Right cardiac atrium (tissue), 5 donors: ENCODE data around the gene LAMC2. TPM values are rescaled to one million over a fixed set of nuclear protein-coding genes. Genes with fewer than 3 reads are reported as not detected.

Experiments
- ATAC-seq, 2 donors: fragments of 200-7000 bp; cut with Tn5 transposase; one replicate each; pipeline versions ENCODE4 v1.8.0 to v1.9.1; 2020; ENCODE audit warnings: moderate library complexity in 2 of 2, mild to moderate bottlenecking in 1 of 2
- DNase-seq, 3 donors: peaks; one replicate each; pipeline ENCODE4 v3.0.0-alpha.2; 2020
- H3K27ac ChIP-seq: one replicate; pipeline ENCODE4 v1.5.1; 2013; ENCODE audit warnings: mild to moderate bottlenecking, low read length, control low read depth, moderate library complexity
- H3K27me3 ChIP-seq: one replicate; pipeline ENCODE4 v1.6.1; 2013; ENCODE audit not compliant: control insufficient read depth, insufficient read depth
- H3K4me1 ChIP-seq: one replicate; pipeline ENCODE4 v1.6.1; 2013; ENCODE audit warnings: low read length; ENCODE audit not compliant: control insufficient read depth, insufficient read depth
- H3K4me3 ChIP-seq: one replicate; pipeline ENCODE4 v1.5.1; 2013; ENCODE audit warnings: low read length, control low read depth
- H3K9me3 ChIP-seq: one replicate; pipeline ENCODE4 v1.6.1; 2013; ENCODE audit warnings: low read length; ENCODE audit not compliant: control insufficient read depth
- WGBS: extraction: QIAGEN DNeasy Blood & Tissue Kit; methylation state at CpG from one replicate; pipeline ENCODE4 v1.1.7; 2013; 5-methylcytosine and 5-hydroxymethylcytosine counted together
- intact Hi-C, 4 donors: fragments of 100-400 bp; cut with DNase I; formaldehyde crosslinking; loops; one replicate each; pipeline versions ENCODE4 v1.11.0 to v1.14.0; 2022 to 2023
- polyA plus RNA-seq: library from polyadenylated mRNA; stranded (reverse); fragments of 200-250 nt; gene quantifications from one replicate; pipeline ENCODE4 v1.2.3, GENCODE V29; 2013
- total RNA-seq, 4 donors: library from RNA; stranded (reverse); fragmentation: NEBNext Ultra II Directional; extraction: Animal tissue kit (Norgen Biotek cat#: 25700); gene quantifications; one replicate each; pipeline ENCODE4 v1.2.1, GENCODE V29; 2021
- donor health status: healthy with polysubstance abuse.
- donor health status: DM: no; HTN: yes; CAD: no.
- donor health status: DM: no; HTN: no; CAD: no.
- donor health status: DM: no; HTN: yes; CAD: no; lungs with severe emphysema.
- donor health status: DM: yes; HTN: yes; CAD: no.

LAMC2 gene
- total and polyA plus RNA-seq, 5 donors = 0.70 to 3.0 (median 1.3) TPM

DNA sequence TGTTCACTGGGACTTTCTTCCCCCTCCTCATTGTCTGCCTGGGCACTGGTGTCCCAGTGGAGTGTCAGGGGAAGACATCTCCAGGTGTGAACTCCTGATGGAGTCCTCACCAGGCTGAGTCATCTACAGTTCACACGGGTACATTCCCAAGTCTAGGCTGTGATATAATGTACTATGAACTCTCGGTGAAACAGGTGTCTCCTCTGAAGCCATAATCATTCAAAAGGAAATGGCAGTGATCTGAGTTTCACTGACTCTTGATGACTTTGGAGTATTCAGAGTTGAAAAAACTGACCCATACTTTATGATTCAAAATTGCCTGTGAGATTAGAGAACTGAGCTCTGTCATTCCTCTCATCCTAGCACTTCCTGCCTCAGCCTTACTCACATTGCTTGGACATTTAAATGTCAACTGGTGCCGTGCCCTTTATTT lies 9.1 kb downstream of the LAMC2 start:
- ATAC-seq (peak; percentile 24 to 50), DNase-seq (no peak)
- WGBS = 54% methylated on average over 3 of the region's 3 CpGs

DNA sequence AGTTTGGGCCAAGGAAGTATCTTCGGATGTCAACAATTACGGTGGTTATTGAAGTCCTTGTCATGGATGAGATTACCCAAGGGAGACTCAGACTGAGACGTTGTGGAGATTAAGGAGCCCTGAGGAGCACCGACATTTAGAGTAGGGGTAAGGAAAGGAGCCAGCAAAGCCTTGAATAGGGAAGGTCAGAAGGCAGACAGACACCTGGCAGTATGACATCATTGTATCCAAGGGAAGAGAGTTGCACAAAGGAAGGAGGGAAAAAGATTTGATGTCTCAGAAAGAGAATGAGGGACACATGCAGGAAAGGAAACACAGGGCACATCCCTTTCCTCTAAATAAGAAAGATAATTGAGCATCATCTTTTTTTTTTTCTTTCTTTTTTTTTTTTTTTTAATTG lies 11.7 kb downstream of the LAMC2 start:
- Histone ChIP-seq H3K27me3 (no peaks in the 10 kb centered on the region), H3K4me1 (no peaks in the 10 kb centered on the region), H3K4me3 (no peak overlapping the region), H3K27ac (no peak overlapping the region), H3K9me3 (no peaks in the 10 kb centered on the region)
- intact Hi-C loops = no loop called here
- ATAC-seq (no peak), DNase-seq (no peak)
- 81% methylated on average over 4 of the region's 4 CpGs for WGBS

More for the DNA sequence above, 9.1 kb downstream of the LAMC2 start:
- H3K27me3 ChIP-seq = no peaks in the 10 kb centered on the region
- intact Hi-C loops = no loop called here
- H3K4me1 ChIP-seq = no peaks in the 10 kb centered on the region
- no peak overlapping the region for H3K4me3 ChIP-seq
- no peaks in the 10 kb centered on the region for H3K9me3 ChIP-seq
- no peak overlapping the region for H3K27ac ChIP-seq

DNA sequence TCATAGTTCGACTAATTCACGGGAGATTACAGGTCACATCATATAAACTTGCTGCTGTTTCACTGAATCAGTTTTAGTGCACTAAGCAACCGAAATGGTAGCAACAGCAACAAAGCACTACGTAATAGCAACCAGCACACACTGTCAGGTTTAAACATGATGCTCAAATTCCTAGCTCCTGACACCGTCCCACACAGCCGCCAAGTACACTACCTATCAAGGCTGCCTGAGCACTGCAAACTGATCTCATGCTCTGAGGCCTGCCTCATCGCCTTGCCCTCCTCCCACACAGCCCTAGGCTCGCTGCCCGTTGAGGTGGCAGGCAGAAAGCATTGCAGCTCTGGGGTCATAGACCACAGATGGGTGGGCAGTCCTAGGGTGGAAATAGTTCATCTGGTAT lies 12.4 kb downstream of the LAMC2 start:
- peak in 1 of 3 donors; percentile 15 for DNase-seq
- Histone ChIP-seq H3K4me1 (no peaks in the 10 kb centered on the region), H3K27ac (no peak overlapping the region), H3K9me3 (no peaks in the 10 kb centered on the region), H3K4me3 (no peak overlapping the region), H3K27me3 (no peaks in the 10 kb centered on the region)
- WGBS = 71% methylated on average over 9 of the region's 9 CpGs
- intact Hi-C loops = no loop called here
- ATAC-seq = peak in 1 of 2 donors; percentile 62

DNA sequence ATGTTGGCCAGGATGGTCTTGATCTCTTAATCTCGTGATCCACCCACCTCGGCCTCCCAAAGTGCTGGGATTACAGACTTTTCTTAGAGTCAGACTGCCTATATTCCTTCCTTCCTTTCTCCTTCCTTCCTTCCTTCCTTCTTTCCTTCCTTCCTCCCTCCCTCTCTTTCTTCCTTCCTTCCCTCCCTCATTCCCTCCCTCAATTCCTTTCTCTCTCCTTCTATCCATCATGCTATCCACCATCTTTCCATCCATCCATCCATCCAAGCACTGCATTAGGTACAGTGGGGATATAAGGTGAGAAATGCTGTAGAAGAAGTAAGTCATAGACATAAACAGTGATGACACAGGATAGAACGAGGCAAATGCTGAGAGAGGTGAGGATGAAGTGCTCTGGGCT lies 13.2 kb downstream of the LAMC2 start:
- Histone ChIP-seq H3K4me3 (no peak overlapping the region), H3K4me1 (no peaks in the 10 kb centered on the region), H3K9me3 (no peaks in the 10 kb centered on the region), H3K27ac (no peak overlapping the region), H3K27me3 (no peaks in the 10 kb centered on the region)
- intact Hi-C loops = no loop called here
- ATAC-seq = no peak
- no peak for DNase-seq
- WGBS = 86% methylated on average over 3 of the region's 3 CpGs

DNA sequence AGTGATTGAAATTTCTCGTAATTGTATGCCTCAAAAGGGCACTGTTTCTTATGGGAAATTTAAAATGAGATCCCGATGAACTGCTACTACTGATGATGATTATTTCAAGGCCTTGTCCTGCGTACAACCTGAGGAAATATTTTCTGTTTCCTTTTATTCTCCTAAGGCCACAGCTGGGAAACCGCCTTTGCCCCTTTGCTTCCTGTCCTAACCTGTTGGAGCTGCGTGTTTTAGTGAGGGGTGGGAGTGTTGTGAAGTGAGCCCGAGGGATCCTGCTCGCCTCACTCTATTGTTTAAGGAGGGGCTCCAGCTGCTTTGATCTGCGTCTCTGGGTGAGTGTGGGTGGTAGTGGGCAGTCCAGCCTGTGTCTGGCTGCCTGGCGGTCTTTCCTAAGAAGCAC lies 14.4 kb downstream of the LAMC2 start:
- no peaks in the 10 kb centered on the region for H3K9me3 ChIP-seq
- no peak overlapping the region for H3K27ac ChIP-seq
- H3K27me3 ChIP-seq = no peaks in the 10 kb centered on the region
- intact Hi-C loops = no loop called here
- ATAC-seq (no peak), DNase-seq (no peak)
- no peaks in the 10 kb centered on the region for H3K4me1 ChIP-seq
- 74% methylated on average over 9 of the region's 9 CpGs for WGBS
- no peak overlapping the region for H3K4me3 ChIP-seq

DNA sequence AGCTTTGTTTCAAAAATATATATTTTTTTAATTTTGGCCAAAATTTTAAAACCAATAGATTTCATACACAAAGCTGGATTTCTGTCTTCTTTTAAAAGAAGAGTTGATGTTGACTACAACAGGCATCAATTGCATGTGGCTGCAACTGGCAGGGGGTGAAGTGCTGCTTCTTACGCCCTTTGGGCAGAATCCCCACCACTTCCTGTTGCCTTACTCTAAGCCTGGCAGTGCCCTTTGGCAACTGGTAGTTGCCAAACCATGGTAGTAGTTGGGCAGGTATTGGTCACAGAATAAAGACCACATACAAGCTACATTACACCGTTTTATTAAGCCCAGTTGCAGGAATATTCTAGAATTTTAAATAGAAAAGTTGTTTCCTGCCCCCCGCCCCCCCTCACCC lies 17.0 kb downstream of the LAMC2 start:
- H3K4me1 ChIP-seq = no peaks in the 10 kb centered on the region
- no peaks in the 10 kb centered on the region for H3K27me3 ChIP-seq
- no peak overlapping the region for H3K27ac ChIP-seq
- intact Hi-C loops = no loop called here
- no peak overlapping the region for H3K4me3 ChIP-seq
- ATAC-seq (no peak), DNase-seq (no peak)
- 58% methylated on average over 3 of the region's 3 CpGs for WGBS
- H3K9me3 ChIP-seq = no peaks in the 10 kb centered on the region

DNA sequence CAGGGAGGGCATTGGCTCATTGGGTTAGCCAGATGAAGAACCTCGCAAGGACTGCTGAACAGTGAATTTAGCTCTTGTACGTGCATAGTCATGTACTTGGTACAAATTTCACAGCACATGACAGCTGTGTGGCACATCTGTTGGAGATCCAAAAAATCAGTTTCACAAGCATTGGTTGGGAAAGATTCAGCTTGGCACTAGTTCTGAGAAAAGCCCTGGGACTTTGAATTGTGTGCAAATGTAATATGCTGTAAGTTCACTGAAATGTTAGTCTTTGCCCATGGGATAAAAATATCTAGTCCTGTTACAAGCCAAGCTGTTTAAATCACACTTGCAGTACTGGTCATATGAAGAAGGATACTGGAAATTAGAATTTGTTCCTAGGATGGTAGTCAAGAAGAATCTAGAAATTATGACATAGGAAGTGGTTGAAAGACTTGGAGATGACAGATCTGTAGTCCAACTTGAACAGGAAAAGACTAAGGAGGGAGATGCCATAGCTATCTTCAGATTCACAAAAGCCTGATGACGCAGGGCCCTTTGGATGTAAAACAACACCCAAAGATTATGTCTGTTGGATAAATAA lies 19.2 kb downstream of the LAMC2 start:
- 61% methylated on average over 3 of the region's 3 CpGs for WGBS
- ATAC-seq (peak; percentile 50 to 80), DNase-seq (no peak)
- Histone ChIP-seq H3K4me3 (no peak overlapping the region), H3K27me3 (no peaks in the 10 kb centered on the region), H3K4me1 (no peaks in the 10 kb centered on the region), H3K27ac (no peak overlapping the region), H3K9me3 (no peaks in the 10 kb centered on the region)
- intact Hi-C loops = no loop called here

DNA sequence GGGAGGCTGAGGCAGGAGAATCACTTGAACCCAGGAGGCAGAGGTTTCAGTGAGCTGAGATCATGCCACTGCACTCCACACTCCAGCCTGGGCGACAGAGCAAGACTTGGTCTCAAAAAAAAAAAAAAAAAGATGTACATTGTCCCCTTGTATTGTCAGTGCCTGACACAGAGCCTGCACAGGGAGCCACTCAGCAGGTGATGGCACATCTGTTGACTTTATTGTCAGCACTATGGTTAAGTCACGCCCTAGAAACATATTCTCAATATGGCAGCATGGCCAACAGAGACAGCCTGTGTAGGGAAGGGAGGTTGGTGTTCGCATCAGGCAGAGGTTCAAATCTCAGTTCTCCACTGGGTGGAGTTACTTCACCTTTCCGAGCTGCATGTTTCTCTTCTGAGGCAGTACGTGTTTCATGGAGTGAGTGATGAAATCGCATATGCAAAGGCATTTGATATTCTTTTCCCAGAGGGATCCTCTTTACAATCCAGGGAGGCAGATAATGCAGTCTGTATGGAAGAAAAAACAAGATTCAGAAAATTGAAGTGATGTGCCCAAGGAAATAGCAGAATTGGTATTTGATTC lies 20.6 kb downstream of the LAMC2 start:
- intact Hi-C loops = no loop called here
- no peak for ATAC-seq
- 91% methylated on average over 6 of the region's 6 CpGs for WGBS
- Histone ChIP-seq H3K4me1 (no peaks in the 10 kb centered on the region), H3K27me3 (no peaks in the 10 kb centered on the region), H3K4me3 (no peak overlapping the region), H3K9me3 (no peaks in the 10 kb centered on the region), H3K27ac (no peak overlapping the region)
- DNase-seq = no peak

DNA sequence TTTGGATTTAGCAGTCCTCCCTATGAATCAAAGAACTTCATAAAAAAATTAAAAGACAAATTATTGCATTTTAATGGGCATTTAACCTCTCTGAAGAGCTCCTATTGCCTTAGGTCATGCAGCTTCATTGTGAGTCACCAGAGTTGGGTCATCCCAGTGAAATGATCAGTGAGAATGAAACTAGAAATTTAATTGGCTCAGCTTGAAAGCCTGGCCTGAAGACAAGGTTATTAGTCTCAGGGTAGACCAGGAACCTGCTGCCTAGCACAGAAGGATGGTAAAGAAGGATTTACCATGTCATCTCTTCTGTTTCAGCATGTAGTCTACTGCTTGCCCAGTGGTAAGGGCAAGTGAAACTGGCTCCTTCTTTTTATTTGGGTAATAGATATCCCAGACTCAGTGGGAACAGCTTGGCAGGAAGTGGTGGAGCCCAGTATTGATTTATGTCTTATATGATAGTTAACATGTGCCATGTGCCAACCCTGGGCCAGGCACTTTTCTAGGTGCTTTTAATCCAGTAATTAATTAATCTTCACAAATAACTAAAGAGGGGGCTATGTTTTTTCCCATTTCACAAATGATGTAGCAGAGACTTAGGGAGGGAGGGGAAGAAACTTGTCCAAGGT lies 23.6 kb downstream of the LAMC2 start:
- no peaks in the 10 kb centered on the region for H3K4me1 ChIP-seq
- DNase-seq (no peak), ATAC-seq (peak in 1 of 2 donors; percentile 16)
- H3K9me3 ChIP-seq = no peaks in the 10 kb centered on the region
- no peak overlapping the region for H3K27ac ChIP-seq
- no peaks in the 10 kb centered on the region for H3K27me3 ChIP-seq
- intact Hi-C loops = no loop called here
- no peak overlapping the region for H3K4me3 ChIP-seq

DNA sequence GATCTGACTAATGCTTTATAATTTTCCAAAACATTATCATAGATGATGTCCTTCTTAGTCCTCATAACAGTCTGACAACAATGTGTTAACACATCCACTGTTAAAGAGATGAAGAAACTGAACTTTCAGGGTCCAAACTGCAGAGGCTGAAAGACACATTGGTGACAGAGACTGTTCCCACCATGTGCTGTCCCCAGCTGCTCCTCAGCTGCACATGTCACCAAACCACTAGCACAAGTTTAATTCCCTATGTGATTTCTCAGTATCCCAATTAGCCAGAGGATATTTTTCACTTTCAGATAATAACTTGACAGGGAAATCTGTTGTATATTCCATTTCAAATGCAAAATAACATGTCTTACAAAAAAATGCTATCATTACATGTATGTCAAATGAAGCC lies 24.6 kb downstream of the LAMC2 start:
- no peak for ATAC-seq
- Histone ChIP-seq H3K9me3 (no peaks in the 10 kb centered on the region), H3K27ac (no peak overlapping the region), H3K27me3 (no peaks in the 10 kb centered on the region), H3K4me1 (no peaks in the 10 kb centered on the region), H3K4me3 (no peak overlapping the region)
- no peak for DNase-seq
- intact Hi-C loops = no loop called here

DNA sequence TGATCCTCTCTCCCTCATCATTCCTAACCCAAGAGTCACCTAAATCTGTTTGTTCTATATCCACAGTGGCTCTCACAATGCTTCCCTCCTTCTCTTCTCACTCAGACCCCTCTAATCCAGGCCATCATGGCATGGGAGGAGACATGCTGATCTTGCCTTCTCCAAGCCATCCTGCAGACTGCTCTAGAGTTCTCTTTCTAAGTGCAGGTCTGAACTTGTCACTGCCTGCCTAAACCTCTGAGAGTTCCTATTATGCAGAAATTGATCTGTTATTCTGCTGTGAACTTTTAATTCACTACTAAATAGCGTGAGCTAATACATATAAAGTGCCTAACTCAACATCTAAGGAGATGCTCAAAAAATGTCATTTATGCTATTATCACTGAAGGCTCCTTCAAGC lies 26.8 kb downstream of the LAMC2 start:
- Histone ChIP-seq H3K27ac (no peak overlapping the region), H3K9me3 (no peaks in the 10 kb centered on the region), H3K27me3 (no peaks in the 10 kb centered on the region), H3K4me3 (no peak overlapping the region), H3K4me1 (peaks cover 2% of the 10 kb centered on the region)
- intact Hi-C loops = no loop called here
- ATAC-seq = no peak
- no peak for DNase-seq
- 100% methylated on average over 1 of the region's 1 CpG for WGBS
